Femur (tissue), 1 donor: ENCODE data around the gene FOLR1.

Source experiments
- DNase-seq: peaks from one replicate; pipeline ENCODE4 v3.0.0-alpha.2; 2017

FOLR1 gene

GRCh38 chr11:72236774-72237111, 44.8 kb downstream of the FOLR1 start:
- no peak for DNase-seq

- DNase-seq = no peak
Observed at GRCh38 chr11:72237112-72237931, 45.4 kb downstream of the FOLR1 start.

GRCh38 chr11:72238040-72238450, 46.1 kb downstream of the FOLR1 start:
- DNase-seq = peak; percentile 72

GRCh38 chr11:72238492-72239312, 46.8 kb downstream of the FOLR1 start:
- no peak for DNase-seq

GRCh38 chr11:72239313-72239848, 47.4 kb downstream of the FOLR1 start:
- DNase-seq = peak; percentile 75

- DNase-seq = peak; percentile 68
Observed at GRCh38 chr11:72239849-72240460, 48.0 kb downstream of the FOLR1 start.

- no peak for DNase-seq
Observed at GRCh38 chr11:72240461-72241290, 48.7 kb downstream of the FOLR1 start.

- DNase-seq = no peak
Observed at GRCh38 chr11:72241291-72241781, 49.4 kb downstream of the FOLR1 start.

GRCh38 chr11:72242141-72242540, 50.2 kb downstream of the FOLR1 start:
- DNase-seq = no peak

- no peak for DNase-seq
Observed at GRCh38 chr11:72243173-72244059, 51.5 kb downstream of the FOLR1 start.

- no peak for DNase-seq
Observed at GRCh38 chr11:72244060-72244360, 52.1 kb downstream of the FOLR1 start, which contains the start of gene PHOX2A. Gene PHOX2A, minus strand, starts transcription at chr11:72244176. Its CDS starts 172 bp downstream, at chr11:72244004.

- no peak for DNase-seq
Observed at GRCh38 chr11:72244361-72245262, 52.7 kb downstream of the FOLR1 start.

GRCh38 chr11:72245263-72245816, 53.4 kb downstream of the FOLR1 start:
- no peak for DNase-seq
